GM12878 (cell line): ENCODE measurements around the gene PRR5. TPM values are rescaled to one million over a fixed set of nuclear protein-coding genes. Genes with fewer than 3 reads are reported as not detected.

Source experiments
- ATAC-seq: fragments of 200-7000 bp; cut with Tn5 transposase; 3 replicates; pipeline ENCODE4 v1.9.1; 2020; ENCODE audit warnings: mild to moderate bottlenecking, moderate library complexity
- BruUV-seq: library from RNA; stranded (reverse); fragments of 400-500 nt; replicated peaks from 2 replicates; lab custom pipeline; 2021; lab: Mats Ljungman, UMichigan
- CTCF ChIA-PET: fragments of 300-600 bp; sonication (Branson Sonifier 250); formaldehyde crosslinking; extraction: SDS; loops from one replicate; lab custom pipeline; 2021; ENCODE audit warnings: inconsistent platforms; lab: Yijun Ruan, JAX
- POLR2A ChIA-PET: fragments of 350-600 bp; formaldehyde crosslinking; extraction: SDS; loops from one replicate; lab custom pipeline; 2021; ENCODE audit warnings: inconsistent platforms; lab: Charles Lee
- RAD21 ChIA-PET: fragments of 300-600 bp; sonication (Branson Sonifier 250); formaldehyde crosslinking; loops from one replicate; lab custom pipeline; 2023; ENCODE audit warnings: antibody characterized with exemption; ENCODE audit not compliant: unreplicated experiment; lab: Charles Lee
- SMC1A ChIA-PET: fragments of 300-600 bp; sonication (Branson Sonifier 250); formaldehyde crosslinking; loops from one replicate; lab custom pipeline; 2023; ENCODE audit not compliant: unreplicated experiment, uncharacterized antibody; lab: Charles Lee
- DNase-seq: peaks from one replicate; pipeline ENCODE4 v3.0.0-alpha.2; 2011; ENCODE audit warnings: low read depth, low spot score
- FAIRE-seq: peaks from 3 replicates; lab custom pipeline; 2011; peaks lifted over from hg19 to GRCh38; lab: Jason Lieb, UNC
- H2AFZ ChIP-seq: 2 replicates; pipeline ENCODE4 v1.6.0; 2011; ENCODE audit warnings: low read depth, low read length, control low read depth; ENCODE audit not compliant: control insufficient read depth
- H3K27ac ChIP-seq: 2 replicates; pipeline ENCODE4 v1.5.1; 2011; ENCODE audit warnings: control low read depth; ENCODE audit not compliant: control insufficient read depth, insufficient read depth
- H3K27me3 ChIP-seq, 2 experiments: replicated peaks in 1 of 2; 2 replicates each; pipeline versions ENCODE4 v1.6.0 to v1.6.1; 2011; ENCODE audit warnings: low read length in 1 of 2; ENCODE audit not compliant: control insufficient read depth in 2 of 2, insufficient read depth in 2 of 2
- H3K36me3 ChIP-seq, 2 experiments: 2 replicates each; pipeline ENCODE4 v1.5.1; 2011; ENCODE audit warnings: low read length in 1 of 2; ENCODE audit not compliant: control insufficient read depth in 2 of 2, insufficient read depth in 2 of 2
- H3K4me1 ChIP-seq: 2 replicates; pipeline ENCODE4 v1.6.1; 2011; ENCODE audit warnings: mild to moderate bottlenecking, low read length, moderate library complexity, mixed read lengths; ENCODE audit not compliant: control insufficient read depth, insufficient read depth
- H3K4me2 ChIP-seq: 2 replicates; pipeline ENCODE4 v1.6.0; 2011; ENCODE audit warnings: control low read depth; ENCODE audit not compliant: control insufficient read depth, insufficient read depth
- H3K4me3 ChIP-seq: fragments of 200-600 bp; sonication (generic); 2 replicates; pipeline ENCODE4 v1.5.1; 2016
- H3K79me2 ChIP-seq: 2 replicates; pipeline ENCODE4 v1.6.0; 2011; ENCODE audit warnings: low read length; ENCODE audit not compliant: control insufficient read depth, insufficient read depth
- H3K9ac ChIP-seq: 2 replicates; pipeline ENCODE4 v1.8.0; 2011; ENCODE audit warnings: low read length, control low read depth, mixed read lengths; ENCODE audit not compliant: control insufficient read depth, insufficient read depth
- H3K9me3 ChIP-seq: replicated peaks from 3 replicates; pipeline ENCODE4 v1.5.1; 2011; ENCODE audit warnings: mild to moderate bottlenecking, low read length; ENCODE audit not compliant: control insufficient read depth, insufficient read depth
- H4K20me1 ChIP-seq: 2 replicates; pipeline ENCODE4 v1.6.0; 2011; ENCODE audit not compliant: control insufficient read depth, insufficient read depth
- ATF7 ChIP-seq: fragments of 450-650 bp; IDR thresholded peaks from 2 replicates; pipeline ENCODE4 v1.6.1; 2016; ENCODE audit warnings: low read depth, mild to moderate bottlenecking
- CBX5 ChIP-seq: sonication (generic); IDR thresholded peaks from 2 replicates; pipeline ENCODE4 v1.6.1; 2016; ENCODE audit warnings: low read depth, moderate library complexity, mild to moderate bottlenecking, inconsistent platforms
- CEBPB ChIP-seq, 2 experiments: fragments of 150-350 bp in 1 of 2; IDR thresholded peaks; 2 replicates each; pipeline ENCODE4 v1.6.1; 2012 to 2014; ENCODE audit warnings: low read depth in 2 of 2, low read length in 2 of 2, borderline replicate concordance in 1 of 2, inconsistent platforms in 1 of 2
- ETV6 ChIP-seq, 2 experiments: fragments of 450-650 bp in 1 of 2; IDR thresholded peaks in 1 of 2; conservative IDR thresholded peaks in 1 of 2; 2 replicates each; pipeline ENCODE4 v1.6.1; 2014; ENCODE audit warnings: antibody characterized with exemption in 1 of 2, borderline replicate concordance in 1 of 2, low read depth in 1 of 2, mild to moderate bottlenecking in 1 of 2, moderate library complexity in 1 of 2
- FOS ChIP-seq: IDR thresholded peaks from 3 replicates; pipeline ENCODE4 v1.6.1; 2011; ENCODE audit warnings: borderline replicate concordance; ENCODE audit not compliant: insufficient read length; ENCODE audit errors: extremely low read depth
- MEF2B ChIP-seq: fragments of 450-650 bp; IDR thresholded peaks from 2 replicates; pipeline ENCODE4 v1.6.1; 2018; ENCODE audit warnings: mild to moderate bottlenecking, moderate library complexity; ENCODE audit not compliant: partially characterized antibody, poor library complexity, severe bottlenecking
- NBN ChIP-seq: fragments of 450-650 bp; IDR thresholded peaks from 2 replicates; pipeline ENCODE4 v1.6.1; 2016
- NFIC ChIP-seq: IDR thresholded peaks from 2 replicates; pipeline ENCODE4 v1.6.1; 2012; ENCODE audit warnings: low read depth, mild to moderate bottlenecking, inconsistent platforms, low read length, moderate library complexity
- PBX3 ChIP-seq: IDR thresholded peaks from 2 replicates; pipeline ENCODE4 v1.6.1; 2011; ENCODE audit warnings: mild to moderate bottlenecking, low read depth, low read length, moderate library complexity; ENCODE audit not compliant: insufficient replicate concordance
- REST ChIP-seq: IDR thresholded peaks from 2 replicates; pipeline ENCODE4 v1.6.1; 2012; ENCODE audit warnings: mild to moderate bottlenecking, low read depth, low read length
- SMC3 ChIP-seq: IDR thresholded peaks from 2 replicates; pipeline ENCODE4 v1.6.1; 2011; ENCODE audit warnings: low read length, improper control_type of control experiment, borderline replicate concordance
- SRF ChIP-seq, 2 experiments: IDR thresholded peaks; 2 replicates each; pipeline ENCODE4 v1.6.1; 2011; ENCODE audit warnings: low read depth in 2 of 2, low read length in 2 of 2, mild to moderate bottlenecking in 1 of 2, moderate library complexity in 1 of 2
- YBX1 ChIP-seq: fragments of 450-650 bp; IDR thresholded peaks from 2 replicates; pipeline ENCODE4 v1.6.1; 2016; ENCODE audit warnings: antibody characterized with exemption
- ZBTB33 ChIP-seq: fragments of 450-650 bp; IDR thresholded peaks from 2 replicates; pipeline ENCODE4 v1.6.1; 2017; ENCODE audit warnings: mild to moderate bottlenecking
- ZNF207 ChIP-seq: fragments of 450-650 bp; IDR thresholded peaks from 2 replicates; pipeline ENCODE4 v1.6.1; 2014; ENCODE audit warnings: antibody characterized with exemption, mild to moderate bottlenecking, borderline replicate concordance
- WGBS: methylation state at CpG from one replicate; pipeline ENCODE4 v1.1.6; 2016; ENCODE audit warnings: low lambda C conversion rate; ENCODE audit not compliant: insufficient replicate concordance, insufficient coverage; ENCODE audit errors: missing lambda C conversion rate; 5-methylcytosine and 5-hydroxymethylcytosine counted together
- in situ Hi-C: fragments of 300-500 bp; cut with MboI; formaldehyde crosslinking; loops from 9 replicates; pipeline ENCODE4 v1.14.3; 2018; ENCODE audit warnings: mixed read lengths
- intact Hi-C: fragments of 100-400 bp; cut with micrococcal nuclease; formaldehyde crosslinking; loops from one replicate; pipeline ENCODE4 v1.14.2; 2022; ENCODE audit not compliant: unreplicated experiment
- polyA plus RNA-seq, 11 experiments: library from polyadenylated mRNA; depleted of rRNA in 4 of 11; unstranded in 6 of 11; stranded (reverse) in 5 of 11; fragments of >200 nt; fragmentation: Nextera tagmentation in 4 of 11; fragmentation: Illumina TruSeq in 1 of 11; extraction: Ambion mirVana in 4 of 11; extraction: Trizol in 1 of 11; gene quantifications; 1 replicate in 1 of 11; 2 replicates in 10 of 11; pipeline versions ENCODE4 v1.2.1 to v1.2.3, GENCODE V29; 2011 to 2016; ENCODE audit warnings: inconsistent platforms in 2 of 11, missing spikeins in 2 of 11, low read depth in 1 of 11
- total RNA-seq, 4 experiments: library from RNA; depleted of rRNA in 3 of 4; stranded (reverse); fragments of >200 nt in 3 of 4; fragmentation: Illumina TruSeq in 1 of 4; extraction: Trizol in 1 of 4; gene quantifications; 2 replicates each; pipeline versions ENCODE4 v1.2.1 to v1.2.3, GENCODE V29; 2013 to 2021

Gene PRR5
- total and polyA plus RNA-seq, 10 of the 15 experiments (the other 5 are each of a cell fraction or from before 2014, with no cell fraction given): 0.03 to 9.4 (median 1.5) TPM

GRCh38 chr22:44711690-44712555 lies 9.9 kb downstream of the PRR5 start:
- TF ChIP-seq NFIC (no peak), YBX1 (no peak), CEBPB (IDR thresholded peaks at IDR 0.05; ENCODE audit: borderline replicate concordance in 1 of 2, low read depth in 2 of 2, low read length in 2 of 2) (no peak), ZNF207 (no peak), FOS (no peak), NBN (no peak), ATF7 (no peak), SMC3 (no peak), ETV6 (conservative IDR thresholded peaks at IDR 0.05 in 1 of 2, IDR thresholded peaks at IDR 0.05 in 1 of 2; ENCODE audit: borderline replicate concordance in 1 of 2, low read depth in 1 of 2) (no peak), REST (no peak), PBX3 (no peak), CBX5 (no peak), MEF2B (no peak), ZBTB33 (no peak), SRF (IDR thresholded peaks at IDR 0.05; ENCODE audit: low read depth in 2 of 2, low read length in 2 of 2) (no peak)
- H3K4me3 ChIP-seq: no peak overlapping the region
- no peak overlapping the region for H3K27ac ChIP-seq
- CTCF ChIA-PET: interaction anchor here (0.6 to 1.2 kb wide), 2 partner anchors 23 to 117 kb away, joined by 3 read pairs; no protein-coding TSS in a partner anchor
- no peaks in the 10 kb centered on the region for H3K27me3 ChIP-seq
- H2AFZ ChIP-seq: no peak overlapping the region
- in situ Hi-C loops (no loop called here), intact Hi-C loops (no loop called here)
- no peaks in the 10 kb centered on the region for H4K20me1 ChIP-seq
- no peaks in the 10 kb centered on the region for H3K36me3 ChIP-seq
- H3K9ac ChIP-seq: no peak overlapping the region
- POLR2A ChIA-PET: no interaction called here
- H3K4me2 ChIP-seq: no peak overlapping the region
- SMC1A ChIA-PET: interaction anchor here (1.4 kb wide), 1 partner anchor 9 kb away, joined by 3 read pairs; no protein-coding TSS in a partner anchor
- BruUV-seq: no TSS peak
- no peak for ATAC-seq
- H3K4me1 ChIP-seq: peaks cover 8% of the 10 kb centered on the region; the same call in 1 of the 2 replicates
- RAD21 ChIA-PET: no interaction called here
- H3K9me3 ChIP-seq: no peaks in the 10 kb centered on the region
- 77% methylated on average over 23 of the region's 23 CpGs for WGBS
- H3K79me2 ChIP-seq: no peaks in the 10 kb centered on the region
- no peak for DNase-seq
- FAIRE-seq: no peak
